ENCODE measurements around the gene ZC3HAV1L. TPM values are rescaled to one million over a fixed set of nuclear protein-coding genes. Genes with fewer than 3 reads are reported as not detected.

ZC3HAV1L gene
- total and polyA plus RNA-seq, 2 of the 8 experiments (the other 6 are each of a cell fraction or from before 2014, with no cell fraction given) = 5.2 to 7.0 TPM

DNA sequence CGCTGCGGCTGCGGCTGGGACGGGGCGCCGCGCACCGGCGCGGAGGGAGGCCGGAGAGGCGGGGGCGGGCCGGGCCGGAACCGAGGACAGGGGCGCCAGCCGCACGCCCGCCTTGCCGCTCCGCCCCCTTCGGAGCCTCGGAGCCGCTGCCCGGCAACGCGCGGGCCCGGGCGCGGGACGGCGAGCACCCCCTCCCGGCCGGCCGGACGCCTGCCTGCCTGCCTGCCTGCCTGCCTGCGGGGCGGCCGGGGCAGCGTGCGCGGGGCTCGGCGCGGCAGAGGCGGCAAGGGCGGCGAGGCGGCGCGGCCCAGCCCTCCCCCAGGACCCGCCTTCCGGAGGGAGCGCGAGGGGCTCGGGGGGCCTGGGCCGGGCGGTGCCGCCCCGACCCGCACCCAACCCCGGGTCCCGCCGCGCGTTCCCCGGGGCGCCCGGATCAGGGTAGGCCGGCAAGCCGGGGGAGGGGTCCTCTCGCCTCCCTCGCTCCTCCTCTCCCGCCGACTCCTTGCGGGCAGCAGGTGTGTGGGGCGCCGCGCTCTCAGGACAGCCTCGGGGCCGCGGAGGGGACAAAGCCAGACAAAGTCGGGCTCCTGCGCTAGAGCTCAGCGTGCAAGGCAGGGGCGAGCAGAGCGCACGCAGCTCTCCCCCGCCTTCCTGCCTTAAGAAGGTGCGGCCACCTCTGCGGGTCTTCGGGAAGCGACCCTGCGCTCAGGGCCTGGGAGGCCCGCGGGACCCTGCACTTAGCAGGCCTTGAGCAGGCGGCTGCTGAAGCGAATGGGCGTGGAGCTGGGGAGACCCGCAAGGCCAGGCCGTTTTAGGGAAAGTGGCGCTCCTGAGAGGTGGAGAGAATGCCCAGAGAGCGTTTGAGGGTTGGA, 54.3 kb downstream of the ZC3HAV1L start, which contains the start of gene KIAA1549 (continued):
- TF ChIP-seq HDAC2 (IDR thresholded peaks at IDR 0.05; ENCODE audit: borderline replicate concordance in 1 of 2, low read depth in 2 of 2, low read length in 2 of 2) (peak in 1 of 2 experiments; percentile 72; a peak in 1 of 4 replicates), TCF12 (IDR thresholded peaks at IDR 0.05; ENCODE audit: low read depth, low read length) (no peak), RBBP5 (IDR thresholded peaks at IDR 0.05; ENCODE audit: borderline replicate concordance, low read depth, low read length) (peak; percentile 35; the same call in 1 of the 2 replicates), RAD21 (IDR thresholded peaks at IDR 0.05 in 1 of 2, conservative IDR thresholded peaks at IDR 0.05 in 1 of 2; ENCODE audit: low read depth in 2 of 2, low read length in 2 of 2) (peak in 1 of 2 experiments; percentile 48; a peak in 2 of 4 replicates), KDM4A (IDR thresholded peaks at IDR 0.05; ENCODE audit: low read depth, low read length, severe bottlenecking) (peak; percentile 87), SAP30 (IDR thresholded peaks at IDR 0.05; ENCODE audit: insufficient read depth, insufficient replicate concordance, low read length) (no peak), CTCF (IDR thresholded peaks at IDR 0.05; ENCODE audit: control extremely low read depth in 1 of 3, insufficient read depth in 1 of 3, low read depth in 1 of 3, low read length in 3 of 3) (peak; percentile 41 to 67 (median 43)), JUN (IDR thresholded peaks at IDR 0.05; ENCODE audit: low read depth, low read length) (no peak)
- TF ChIP-seq, protein P1, sequence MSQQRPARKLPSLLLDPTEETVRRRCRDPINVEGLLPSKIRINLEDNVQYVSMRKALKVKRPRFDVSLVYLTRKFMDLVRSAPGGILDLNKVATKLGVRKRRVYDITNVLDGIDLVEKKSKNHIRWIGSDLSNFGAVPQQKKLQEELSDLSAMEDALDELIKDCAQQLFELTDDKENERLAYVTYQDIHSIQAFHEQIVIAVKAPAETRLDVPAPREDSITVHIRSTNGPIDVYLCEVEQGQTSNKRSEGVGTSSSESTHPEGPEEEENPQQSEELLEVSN (IDR thresholded peaks at IDR 0.05) = peak; percentile 53
